Measurements from ENCODE around the gene LENG1. TPM values are rescaled to one million over a fixed set of nuclear protein-coding genes. Genes with fewer than 3 reads are reported as not detected.

LENG1 gene
- polyA plus RNA-seq, 1 donor from 2014 or later = 17.0 TPM

DNA sequence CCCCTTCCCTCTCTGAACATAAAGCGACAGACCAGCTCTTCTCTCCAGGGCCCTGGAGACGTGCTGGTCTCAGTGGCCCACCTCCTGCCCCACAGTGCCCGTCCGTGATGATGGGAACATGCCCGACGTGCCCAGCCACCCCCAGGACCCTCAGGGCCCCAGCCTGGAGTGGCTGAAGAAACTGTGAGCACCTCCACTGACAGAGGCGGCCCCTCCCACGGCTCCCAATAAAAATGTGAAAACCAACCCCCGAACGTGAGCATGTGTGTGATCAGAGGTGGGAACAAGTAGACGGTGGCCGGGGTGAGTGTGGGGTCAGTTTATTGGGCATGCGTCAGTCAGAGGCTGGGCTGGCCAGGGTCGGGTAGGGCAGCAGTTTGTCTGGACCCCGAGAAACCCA, 52.8 kb downstream of the LENG1 start:
- H3K9me2 ChIP-seq (ENCODE audit: insufficient read depth, low read length) = no peaks in the 10 kb centered on the region
- H3K27me3 ChIP-seq (ENCODE audit: insufficient read depth, low read depth, low read length) = no peaks in the 10 kb centered on the region
- no peak overlapping the region for H3K4me3 ChIP-seq (ENCODE audit: low read length)
- H3F3A ChIP-seq (ENCODE audit: insufficient read depth, low read length, poor library complexity, severe bottlenecking) = no peaks in the 10 kb centered on the region
- no peak overlapping the region for H3K9ac ChIP-seq (ENCODE audit: low read length)
- H4K20me1 ChIP-seq (ENCODE audit: insufficient read depth) = no peaks in the 10 kb centered on the region
- H3K4me2 ChIP-seq (ENCODE audit: low read length) = no peak overlapping the region
- TF ChIP-seq TAF1 (IDR thresholded peaks at IDR 0.05; ENCODE audit: low read depth) = no peak
- TF ChIP-seq, protein P1, sequence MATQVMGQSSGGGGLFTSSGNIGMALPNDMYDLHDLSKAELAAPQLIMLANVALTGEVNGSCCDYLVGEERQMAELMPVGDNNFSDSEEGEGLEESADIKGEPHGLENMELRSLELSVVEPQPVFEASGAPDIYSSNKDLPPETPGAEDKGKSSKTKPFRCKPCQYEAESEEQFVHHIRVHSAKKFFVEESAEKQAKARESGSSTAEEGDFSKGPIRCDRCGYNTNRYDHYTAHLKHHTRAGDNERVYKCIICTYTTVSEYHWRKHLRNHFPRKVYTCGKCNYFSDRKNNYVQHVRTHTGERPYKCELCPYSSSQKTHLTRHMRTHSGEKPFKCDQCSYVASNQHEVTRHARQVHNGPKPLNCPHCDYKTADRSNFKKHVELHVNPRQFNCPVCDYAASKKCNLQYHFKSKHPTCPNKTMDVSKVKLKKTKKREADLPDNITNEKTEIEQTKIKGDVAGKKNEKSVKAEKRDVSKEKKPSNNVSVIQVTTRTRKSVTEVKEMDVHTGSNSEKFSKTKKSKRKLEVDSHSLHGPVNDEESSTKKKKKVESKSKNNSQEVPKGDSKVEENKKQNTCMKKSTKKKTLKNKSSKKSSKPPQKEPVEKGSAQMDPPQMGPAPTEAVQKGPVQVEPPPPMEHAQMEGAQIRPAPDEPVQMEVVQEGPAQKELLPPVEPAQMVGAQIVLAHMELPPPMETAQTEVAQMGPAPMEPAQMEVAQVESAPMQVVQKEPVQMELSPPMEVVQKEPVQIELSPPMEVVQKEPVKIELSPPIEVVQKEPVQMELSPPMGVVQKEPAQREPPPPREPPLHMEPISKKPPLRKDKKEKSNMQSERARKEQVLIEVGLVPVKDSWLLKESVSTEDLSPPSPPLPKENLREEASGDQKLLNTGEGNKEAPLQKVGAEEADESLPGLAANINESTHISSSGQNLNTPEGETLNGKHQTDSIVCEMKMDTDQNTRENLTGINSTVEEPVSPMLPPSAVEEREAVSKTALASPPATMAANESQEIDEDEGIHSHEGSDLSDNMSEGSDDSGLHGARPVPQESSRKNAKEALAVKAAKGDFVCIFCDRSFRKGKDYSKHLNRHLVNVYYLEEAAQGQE (IDR thresholded peaks at IDR 0.05; ENCODE audit: borderline replicate concordance) = no peak
- TF ChIP-seq RAD21 (conservative IDR thresholded peaks at IDR 0.05) = no peak
- TF ChIP-seq SMC3 (conservative IDR thresholded peaks at IDR 0.05; ENCODE audit: poor library complexity) = no peak
- TF ChIP-seq MXI1 (conservative IDR thresholded peaks at IDR 0.05; ENCODE audit: poor library complexity, severe bottlenecking) = no peak
- TF ChIP-seq EZH2 (IDR thresholded peaks at IDR 0.05; ENCODE audit: borderline replicate concordance, insufficient read depth, low read length, poor library complexity, severe bottlenecking) = no peak
- TF ChIP-seq EP300 (conservative IDR thresholded peaks at IDR 0.05; ENCODE audit: poor library complexity, severe bottlenecking) = no peak
- no peak for TF ChIP-seq POLR2AphosphoS5 (IDR thresholded peaks at IDR 0.05)
- TF ChIP-seq, protein P2, sequence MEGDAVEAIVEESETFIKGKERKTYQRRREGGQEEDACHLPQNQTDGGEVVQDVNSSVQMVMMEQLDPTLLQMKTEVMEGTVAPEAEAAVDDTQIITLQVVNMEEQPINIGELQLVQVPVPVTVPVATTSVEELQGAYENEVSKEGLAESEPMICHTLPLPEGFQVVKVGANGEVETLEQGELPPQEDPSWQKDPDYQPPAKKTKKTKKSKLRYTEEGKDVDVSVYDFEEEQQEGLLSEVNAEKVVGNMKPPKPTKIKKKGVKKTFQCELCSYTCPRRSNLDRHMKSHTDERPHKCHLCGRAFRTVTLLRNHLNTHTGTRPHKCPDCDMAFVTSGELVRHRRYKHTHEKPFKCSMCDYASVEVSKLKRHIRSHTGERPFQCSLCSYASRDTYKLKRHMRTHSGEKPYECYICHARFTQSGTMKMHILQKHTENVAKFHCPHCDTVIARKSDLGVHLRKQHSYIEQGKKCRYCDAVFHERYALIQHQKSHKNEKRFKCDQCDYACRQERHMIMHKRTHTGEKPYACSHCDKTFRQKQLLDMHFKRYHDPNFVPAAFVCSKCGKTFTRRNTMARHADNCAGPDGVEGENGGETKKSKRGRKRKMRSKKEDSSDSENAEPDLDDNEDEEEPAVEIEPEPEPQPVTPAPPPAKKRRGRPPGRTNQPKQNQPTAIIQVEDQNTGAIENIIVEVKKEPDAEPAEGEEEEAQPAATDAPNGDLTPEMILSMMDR (IDR thresholded peaks at IDR 0.05; ENCODE audit: poor library complexity, severe bottlenecking) = no peak
- peaks cover 16% of the 10 kb centered on the region for H3K79me2 ChIP-seq (replicated peaks; ENCODE audit: insufficient read depth, low read length)
- no peak overlapping the region for H2AFZ ChIP-seq (ENCODE audit: low read depth, low read length)
- H3K27ac ChIP-seq (ENCODE audit: low read length) = no peak overlapping the region
- no peaks in the 10 kb centered on the region for H3K36me3 ChIP-seq (ENCODE audit: insufficient read depth, low read length)
- no peaks in the 10 kb centered on the region for H3K9me3 ChIP-seq (ENCODE audit: low read length)

DNA sequence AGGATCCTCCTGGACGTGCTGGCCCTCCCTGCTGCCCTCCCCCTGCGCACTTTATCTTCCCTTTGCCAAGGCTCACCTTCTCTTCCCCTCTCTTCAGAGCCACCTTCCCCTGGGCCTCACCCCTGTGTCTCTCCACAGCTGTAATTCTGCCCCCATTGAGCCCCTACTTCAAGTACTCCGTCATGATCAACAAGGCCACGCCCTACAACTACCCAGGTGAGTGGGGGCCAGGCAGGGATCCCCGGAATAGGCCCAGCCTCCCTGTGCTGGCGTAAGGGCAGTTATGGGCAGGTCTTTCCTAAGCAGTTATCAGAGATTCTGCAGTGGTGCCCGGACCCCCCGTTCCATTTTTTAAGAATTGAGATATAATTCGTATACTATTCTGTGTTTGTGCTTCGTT, 53.7 kb downstream of the LENG1 start:
- H2AFZ ChIP-seq (ENCODE audit: low read depth, low read length) = no peak overlapping the region
- no peaks in the 10 kb centered on the region for H3K9me3 ChIP-seq (ENCODE audit: low read length)
- peaks cover 16% of the 10 kb centered on the region for H3K79me2 ChIP-seq (replicated peaks; ENCODE audit: insufficient read depth, low read length)
- H3K36me3 ChIP-seq (ENCODE audit: insufficient read depth, low read length) = no peaks in the 10 kb centered on the region
- TF ChIP-seq TAF1 (IDR thresholded peaks at IDR 0.05; ENCODE audit: low read depth) (no peak), POLR2AphosphoS5 (IDR thresholded peaks at IDR 0.05) (no peak), SMC3 (conservative IDR thresholded peaks at IDR 0.05; ENCODE audit: poor library complexity) (no peak), MXI1 (conservative IDR thresholded peaks at IDR 0.05; ENCODE audit: poor library complexity, severe bottlenecking) (no peak), EZH2 (IDR thresholded peaks at IDR 0.05; ENCODE audit: borderline replicate concordance, insufficient read depth, low read length, poor library complexity, severe bottlenecking) (no peak), RAD21 (conservative IDR thresholded peaks at IDR 0.05) (no peak), EP300 (conservative IDR thresholded peaks at IDR 0.05; ENCODE audit: poor library complexity, severe bottlenecking) (no peak)
- TF ChIP-seq, protein P1 (IDR thresholded peaks at IDR 0.05; ENCODE audit: borderline replicate concordance) = no peak
- TF ChIP-seq, protein P2 (IDR thresholded peaks at IDR 0.05; ENCODE audit: poor library complexity, severe bottlenecking) = no peak
- no peaks in the 10 kb centered on the region for H3K27me3 ChIP-seq (ENCODE audit: insufficient read depth, low read depth, low read length)
- H3K27ac ChIP-seq (ENCODE audit: low read length) = no peak overlapping the region
- no peak overlapping the region for H3K4me2 ChIP-seq (ENCODE audit: low read length)
- no peak overlapping the region for H3K4me3 ChIP-seq (ENCODE audit: low read length)
- H3F3A ChIP-seq (ENCODE audit: insufficient read depth, low read length, poor library complexity, severe bottlenecking) = no peaks in the 10 kb centered on the region
- no peaks in the 10 kb centered on the region for H3K9me2 ChIP-seq (ENCODE audit: insufficient read depth, low read length)
- no peaks in the 10 kb centered on the region for H4K20me1 ChIP-seq (ENCODE audit: insufficient read depth)
- H3K9ac ChIP-seq (ENCODE audit: low read length) = no peak overlapping the region

All from neural cell (in vitro differentiated cells).